ENCODE data around the gene BLOC1S6.
"Not testable (repeated sequence)": the region's sequence is repeated elsewhere in the genome, so short reads cannot be mapped to it uniquely, and the experiment has no call there.

The BLOC1S6 gene

DNA sequence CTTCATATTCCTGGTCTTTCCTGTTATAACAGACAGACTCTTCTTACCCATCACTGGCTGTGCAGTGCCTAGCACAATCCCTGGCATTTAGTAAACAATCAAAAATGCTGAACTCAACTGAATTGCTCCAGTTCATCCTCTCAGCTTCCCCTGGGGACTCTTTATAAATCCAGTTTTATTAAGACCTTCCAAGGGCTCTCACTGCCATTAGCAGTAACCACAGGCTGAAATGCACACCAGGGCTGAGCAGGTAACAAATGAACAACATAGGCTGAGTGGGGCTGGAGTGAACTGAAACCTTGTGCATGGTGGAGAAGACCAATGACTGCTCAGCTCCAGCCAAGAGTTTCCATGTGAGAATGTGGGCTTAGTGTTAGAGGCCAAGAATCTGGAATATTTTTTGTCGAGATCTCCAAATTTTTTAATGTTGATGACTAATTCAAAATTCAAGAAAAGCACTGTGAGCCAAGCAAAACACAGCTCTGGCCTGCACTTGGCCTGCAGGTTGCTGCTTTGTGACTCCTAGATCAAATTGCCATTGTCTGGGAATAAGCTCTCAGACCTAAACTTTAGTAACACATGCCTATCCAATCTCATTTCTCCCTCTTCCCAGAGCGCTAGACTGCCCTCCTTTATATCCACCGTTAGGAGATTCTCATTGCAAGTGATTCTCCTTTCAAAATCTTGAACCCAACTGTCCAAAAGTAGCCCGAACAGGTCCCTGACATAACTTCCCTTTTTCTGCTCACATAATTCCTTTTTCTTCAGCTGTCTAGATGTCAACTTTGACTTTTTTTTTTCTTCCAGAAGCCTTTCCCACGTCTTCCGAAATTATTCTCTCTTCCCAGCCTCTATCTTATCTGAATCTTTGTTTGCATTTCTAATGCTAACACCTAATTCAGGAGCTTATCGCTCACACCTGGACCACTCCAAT, 55.1 kb downstream of the BLOC1S6 start:
- DNase-seq, result no peak

DNA sequence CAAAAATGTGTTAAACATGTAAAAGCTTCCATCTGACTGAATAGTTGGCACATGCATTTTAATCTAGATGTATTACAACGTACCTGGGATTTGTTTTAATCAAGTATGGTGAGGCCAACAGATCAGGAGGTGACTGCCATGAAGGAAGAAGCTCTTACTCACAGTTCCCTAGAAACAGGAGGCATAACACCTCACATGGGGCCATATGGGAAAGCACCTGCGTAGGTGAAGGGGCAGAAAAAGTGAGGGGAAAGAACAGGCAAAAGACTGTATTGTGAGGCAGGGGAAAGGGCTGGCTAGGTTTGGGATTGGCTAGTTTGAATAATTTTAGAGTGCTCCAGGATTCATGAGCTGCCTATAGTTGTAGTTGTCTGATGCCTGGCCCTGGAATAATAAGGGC, 57.3 kb downstream of the BLOC1S6 start:
- DNase-seq, result no peak

DNA sequence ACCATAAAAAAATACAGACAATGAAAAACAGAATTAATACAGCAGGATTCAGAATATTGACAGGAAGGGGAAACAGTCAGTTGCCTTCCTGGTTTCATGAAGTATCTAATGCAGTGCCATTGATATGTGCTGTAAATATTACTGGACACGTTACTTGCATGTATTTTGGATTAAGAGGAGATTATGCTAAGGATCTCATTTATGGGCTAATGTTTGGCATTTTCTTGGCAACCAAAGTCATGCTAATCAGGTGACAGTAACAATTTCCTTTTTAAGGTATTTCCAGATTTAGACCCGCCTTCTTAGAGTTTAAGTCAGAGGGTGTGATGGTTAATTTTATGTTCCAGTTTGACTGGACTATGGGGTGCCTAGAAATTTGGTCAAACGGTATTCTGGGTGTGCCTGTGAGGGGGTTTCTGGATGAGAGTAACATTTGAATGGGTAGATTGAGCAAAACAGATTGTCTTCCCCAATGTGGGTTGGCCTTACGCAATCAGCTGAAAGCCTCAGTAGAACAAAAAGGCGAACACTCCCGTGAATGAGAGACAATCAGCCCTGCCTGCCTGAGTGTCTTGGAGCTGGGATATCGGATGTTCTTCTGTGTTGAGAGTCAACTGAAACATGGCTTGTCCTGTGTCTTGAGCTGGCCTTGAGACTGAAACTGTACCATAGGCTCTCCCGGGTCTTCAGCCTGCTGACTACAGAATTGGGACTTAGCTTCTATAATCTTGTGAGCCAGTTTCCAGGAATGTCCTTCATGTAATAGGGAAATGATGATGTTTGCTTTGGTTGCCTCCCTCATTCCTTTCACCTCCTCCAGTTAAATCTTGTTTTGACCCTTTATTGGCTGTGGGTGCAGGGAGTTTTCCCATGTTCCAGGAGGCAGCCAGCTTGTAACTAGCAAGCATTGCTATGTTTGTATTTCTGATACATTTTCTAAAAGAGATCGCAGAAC, 58.1 kb downstream of the BLOC1S6 start:
- DNase-seq, result no peak

DNA sequence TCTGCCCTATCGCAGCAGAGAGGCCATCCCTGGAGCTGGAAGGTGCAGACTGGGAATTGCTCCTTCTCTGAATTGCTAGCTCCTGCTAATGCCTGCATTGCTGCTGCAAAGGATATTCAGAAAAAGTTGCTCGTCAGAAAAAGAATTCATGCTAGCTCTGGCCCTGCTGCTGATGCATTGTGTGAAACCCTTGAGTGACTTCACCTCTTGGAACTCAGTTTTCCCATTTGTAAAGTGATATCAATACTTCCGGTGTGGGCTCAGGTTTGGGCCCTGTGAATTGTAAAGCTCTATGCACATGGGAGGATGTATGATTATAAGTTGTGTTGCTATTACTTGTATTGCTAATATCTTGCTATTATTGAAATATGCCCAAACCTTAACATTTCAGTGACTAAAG, 59.0 kb downstream of the BLOC1S6 start:
- no peak for DNase-seq

DNA sequence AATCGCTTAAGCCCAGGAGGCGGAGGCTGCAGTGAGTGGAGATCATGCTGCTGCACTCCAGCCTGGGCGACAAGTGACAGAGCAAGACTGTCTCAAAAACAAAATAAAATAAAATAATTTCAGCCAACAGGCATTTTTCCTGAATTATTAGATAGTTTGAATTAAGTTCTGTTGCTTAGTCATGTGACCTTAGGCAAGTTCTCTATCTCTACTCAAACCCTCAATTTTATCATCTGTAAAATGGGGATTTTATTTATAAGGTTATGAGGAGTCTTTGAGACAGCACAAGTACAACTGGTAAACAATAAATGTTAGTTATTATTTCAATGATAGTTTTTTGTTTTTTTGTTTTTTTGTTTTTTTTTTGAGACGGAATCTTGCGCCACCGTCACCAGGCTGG, 60.6 kb downstream of the BLOC1S6 start:
- DNase-seq, result no peak

DNA sequence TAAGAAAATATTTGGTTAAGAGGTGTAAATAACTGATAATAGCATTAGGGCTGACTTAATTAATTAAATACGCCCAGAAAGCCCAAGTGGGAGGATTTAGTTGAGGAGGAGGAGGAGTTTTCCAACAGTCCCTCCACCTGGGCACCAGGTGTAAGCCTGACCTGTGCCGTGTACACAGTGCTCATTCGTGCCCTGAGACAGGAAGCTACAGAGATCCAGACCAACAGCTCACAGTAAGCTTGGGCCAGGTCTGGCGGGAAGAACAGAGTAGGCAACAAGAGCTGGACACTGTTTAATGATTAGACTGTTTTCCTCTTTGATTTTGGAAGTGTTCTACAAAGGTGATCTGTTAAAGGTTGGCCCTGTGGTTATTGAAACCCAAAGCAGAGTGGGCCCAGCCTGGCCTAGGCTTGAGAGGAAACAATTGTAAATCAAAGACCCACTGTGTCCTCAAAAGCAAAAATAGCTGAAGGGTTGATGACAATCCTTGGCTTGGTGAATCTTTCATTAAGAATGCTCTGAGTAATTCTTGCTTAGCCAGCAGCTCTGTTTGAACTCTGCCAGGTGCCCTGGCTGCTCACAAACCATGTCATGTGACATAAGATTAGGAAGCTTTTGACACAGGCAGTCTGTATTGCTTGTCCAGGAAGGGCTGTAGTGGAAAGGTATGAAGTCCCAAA, 61.5 kb downstream of the BLOC1S6 start:
- DNase-seq, result no peak

DNA sequence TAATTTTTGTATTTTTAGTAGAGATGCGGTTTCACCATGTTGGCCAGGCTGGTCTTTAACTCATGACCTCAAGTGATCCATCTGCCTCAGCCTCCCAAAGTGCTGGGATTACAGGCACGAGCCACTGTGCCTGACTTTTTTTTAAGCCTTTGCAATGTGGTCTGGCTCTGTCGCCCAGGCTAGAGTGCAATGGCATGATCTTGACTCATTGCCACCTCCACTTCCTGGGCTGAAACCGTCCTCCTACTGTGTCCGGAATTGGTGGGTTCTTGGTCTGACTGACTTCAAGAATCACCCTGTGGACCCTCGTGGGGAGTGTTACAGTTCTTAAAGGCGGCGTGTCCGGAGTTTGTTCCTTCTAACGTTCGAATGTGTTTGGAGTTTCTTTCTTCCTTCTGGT, 62.8 kb downstream of the BLOC1S6 start:
- DNase-seq, result not testable (repeated sequence)

DNA sequence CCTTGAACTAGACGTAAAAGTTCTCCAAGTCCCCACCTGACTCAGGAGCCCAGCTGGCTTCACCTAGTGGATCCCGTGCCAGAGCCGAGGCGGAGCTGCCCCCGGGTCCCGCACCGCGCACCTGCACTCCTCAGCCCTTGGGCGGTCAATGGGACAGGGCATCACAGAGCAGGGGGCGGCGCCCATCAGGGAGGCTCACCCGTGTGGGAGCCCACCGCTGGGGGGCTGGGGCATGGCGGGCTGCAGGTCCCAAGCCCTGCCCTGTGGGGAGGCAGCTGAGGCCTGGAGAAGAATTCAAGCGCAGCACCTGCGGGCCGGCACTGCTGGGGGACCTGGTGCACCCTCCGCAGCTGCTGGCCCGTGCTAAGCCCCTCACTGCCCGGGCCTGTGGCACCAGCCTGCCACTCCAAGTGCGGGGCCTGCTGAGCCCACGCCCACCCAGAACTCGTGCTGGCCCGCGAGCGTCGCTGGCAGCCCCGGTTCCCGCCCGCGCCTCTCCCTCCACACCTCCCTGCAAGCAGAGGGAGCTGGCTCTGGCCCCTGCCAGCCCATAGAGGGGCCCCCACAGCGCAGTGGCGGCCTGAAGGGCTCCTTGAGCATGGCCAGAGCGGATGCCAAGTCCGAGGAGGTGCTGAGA, 63.8 kb downstream of the BLOC1S6 start:
- no peak for DNase-seq

DNA sequence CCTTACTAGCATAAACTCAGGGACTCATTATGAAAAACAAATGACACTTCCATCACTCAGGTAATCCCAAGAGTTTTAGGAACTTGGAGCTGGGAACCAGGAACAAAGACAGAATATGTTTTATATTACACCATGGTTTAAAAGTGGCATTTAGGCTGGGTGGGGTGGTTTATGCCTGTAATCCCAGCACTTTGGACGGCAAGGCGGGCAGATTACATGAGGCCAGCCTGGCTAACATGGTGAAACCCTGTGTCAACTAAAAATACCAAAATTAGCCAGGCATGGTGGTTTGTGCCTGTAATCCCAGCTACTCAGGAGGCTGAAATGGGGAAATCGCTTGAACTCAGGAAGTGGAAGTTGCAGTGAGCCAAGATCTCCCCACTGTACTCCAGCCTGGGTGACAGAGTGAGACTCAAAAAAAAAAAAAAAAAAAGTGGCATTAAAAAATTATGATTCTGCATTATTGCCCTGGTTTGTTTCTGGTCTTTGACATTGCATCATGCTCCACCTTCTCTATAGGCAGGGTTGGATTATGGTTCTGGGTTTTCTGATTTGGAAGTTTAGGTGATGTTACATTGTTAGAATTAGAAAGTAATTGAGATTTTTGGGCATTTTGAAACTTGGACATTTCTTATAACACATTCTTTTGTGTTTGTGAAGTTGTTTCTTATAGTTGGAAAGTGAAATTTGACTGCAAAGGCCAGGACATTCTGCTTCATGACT, 66.7 kb downstream of the BLOC1S6 start:
- DNase-seq, result no peak

DNA sequence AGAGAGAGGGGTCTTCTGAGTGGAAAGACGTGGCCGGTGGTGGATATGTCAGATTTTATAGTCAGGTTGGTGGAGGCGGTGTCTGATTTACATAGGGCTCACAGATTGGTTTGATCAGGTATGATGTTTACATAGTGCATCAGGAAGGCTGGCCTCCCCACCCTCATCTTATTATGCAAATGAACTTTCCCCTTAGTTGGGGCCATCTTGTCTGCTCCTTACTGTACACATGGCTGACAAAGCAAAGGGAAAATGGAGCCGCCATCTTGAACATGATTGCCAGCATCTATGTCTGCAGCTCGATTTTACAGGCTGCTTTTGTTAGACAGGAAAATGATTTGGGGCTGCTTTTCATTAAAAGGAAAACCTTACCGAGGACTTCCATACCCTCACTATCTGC, 67.6 kb downstream of the BLOC1S6 start:
- no peak for DNase-seq

DNA sequence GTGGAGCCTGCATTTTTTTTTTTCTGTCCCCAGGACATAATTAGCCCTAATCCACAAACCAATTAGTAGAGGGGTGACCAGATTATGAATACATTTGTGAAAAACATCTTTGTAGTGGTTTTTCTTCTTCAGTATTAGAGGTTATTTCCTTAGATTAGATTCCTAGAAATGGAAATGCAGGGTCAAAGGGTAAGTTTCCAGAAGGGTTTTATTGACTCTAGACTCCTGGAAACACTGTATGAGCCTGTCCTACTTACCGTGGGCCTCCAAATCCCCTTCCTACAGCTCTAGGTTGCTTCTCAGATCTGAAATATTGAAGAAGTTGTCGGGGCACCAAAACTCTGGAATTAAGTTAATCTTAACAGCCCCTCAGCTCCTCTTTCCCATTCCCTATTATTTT, 70.1 kb downstream of the BLOC1S6 start:
- no peak for DNase-seq

DNA sequence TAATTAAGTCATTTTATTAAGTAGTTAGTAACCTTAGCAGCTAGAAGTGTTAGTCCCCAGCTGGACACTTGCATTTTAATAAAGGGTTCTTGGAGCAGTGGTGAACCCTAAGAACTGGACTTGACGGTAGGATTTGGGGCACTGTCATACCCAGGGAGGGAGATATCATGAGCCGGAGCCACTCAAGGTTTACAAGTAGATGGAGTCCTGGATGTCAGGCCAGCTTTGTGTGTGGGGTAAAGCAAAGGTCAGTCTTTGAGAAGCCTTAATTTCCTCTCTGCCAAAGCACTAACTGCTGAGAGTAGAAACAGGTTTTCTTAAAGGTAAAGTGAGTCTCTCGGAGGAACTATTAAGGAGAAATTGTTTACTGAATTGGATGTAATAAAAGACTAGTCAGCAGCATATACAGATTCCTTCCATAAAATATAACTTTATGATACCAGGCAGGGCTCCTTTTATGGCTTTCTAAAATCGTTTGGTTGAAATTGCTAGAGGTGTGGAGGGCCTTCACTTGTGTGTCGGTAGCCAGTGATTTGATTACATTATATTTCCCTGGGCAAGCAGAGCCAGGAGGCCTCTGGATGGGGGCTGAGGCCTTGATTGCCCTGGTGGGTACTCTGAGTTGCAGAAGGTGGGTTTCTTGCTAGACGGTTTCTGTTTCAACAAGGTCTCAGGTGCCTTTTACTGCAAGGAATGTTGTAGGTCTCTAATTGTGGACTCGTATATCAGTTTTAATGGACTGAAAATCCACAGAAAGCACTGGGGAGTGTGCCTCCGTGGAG, 70.8 kb downstream of the BLOC1S6 start:
- DNase-seq, result no peak

Data from stimulated activated CD4-positive, alpha-beta T cell treated with anti-CD3 and anti-CD28 coated beads, Interleukin-2, amount 100 ng/mL, for 24 hours (primary cell).